ENCODE data around the gene TNS2.
"Not testable (repeated sequence)": the region's sequence is repeated elsewhere in the genome, so short reads cannot be mapped to it uniquely, and the experiment has no call there.

The TNS2 gene

GRCh38 chr12:53097207-53097563 is 47.3 kb downstream of the TNS2 start:
- DNase-seq: no peak

- peak; percentile 62 for DNase-seq
Measured at GRCh38 chr12:53097564-53098353, 47.9 kb downstream of the TNS2 start, which contains the start of gene IGFBP6. Gene IGFBP6, plus strand, starts transcription at chr12:53097667. Its CDS starts 51 bp downstream, at chr12:53097718.

- peak; percentile 45 for DNase-seq
Measured at GRCh38 chr12:53098354-53098981, 48.6 kb downstream of the TNS2 start.

- DNase-seq: peak; percentile 89
Measured at GRCh38 chr12:53099071-53099882, 49.4 kb downstream of the TNS2 start.

GRCh38 chr12:53100466-53101151 is 50.7 kb downstream of the TNS2 start:
- no peak for DNase-seq

- DNase-seq: no peak
Measured at GRCh38 chr12:53101266-53101665, 51.4 kb downstream of the TNS2 start.

GRCh38 chr12:53101931-53102781 is 52.3 kb downstream of the TNS2 start:
- no peak for DNase-seq

GRCh38 chr12:53102883-53103807 is 53.3 kb downstream of the TNS2 start, which contains the start of gene SOAT2:
Gene SOAT2, plus strand, starts transcription at chr12:53103486. Its CDS starts 92 bp downstream, at chr12:53103578.
- peak; percentile 55 for DNase-seq

- DNase-seq: no peak
Measured at GRCh38 chr12:53103860-53104305, 54.0 kb downstream of the TNS2 start.

- no peak for DNase-seq
Measured at GRCh38 chr12:53105256-53105655, 55.4 kb downstream of the TNS2 start.

GRCh38 chr12:53105712-53106439 is 56.0 kb downstream of the TNS2 start:
- no peak for DNase-seq

- no peak for DNase-seq
Measured at GRCh38 chr12:53107122-53107521, 57.3 kb downstream of the TNS2 start.

GRCh38 chr12:53112431-53112830 is 62.6 kb downstream of the TNS2 start:
- DNase-seq: not testable (repeated sequence)

GRCh38 chr12:53113136-53113705 is 63.4 kb downstream of the TNS2 start:
- no peak for DNase-seq

GRCh38 chr12:53113951-53114350 is 64.1 kb downstream of the TNS2 start:
- DNase-seq: no peak
